Endothelial cell of umbilical vein (primary cell): ENCODE measurements around the gene RCAN3.

ENCODE experiments used
- CTCF ChIP-seq, 2 donors: IDR thresholded peaks; 1 replicate in 1 of 2; 2 replicates in 1 of 2; pipeline ENCODE4 v1.5.1; 2011; ENCODE audit warnings: low read length in 2 of 2, mild to moderate bottlenecking in 2 of 2, moderate library complexity in 2 of 2, control low read depth in 1 of 2, inconsistent platforms in 1 of 2, low read depth in 1 of 2; ENCODE audit not compliant: insufficient read depth in 1 of 2; ENCODE audit errors: extremely low read depth in 1 of 2
- JUN ChIP-seq: IDR thresholded peaks from 2 replicates; pipeline ENCODE4 v1.6.1; 2011; ENCODE audit warnings: borderline replicate concordance, low read depth; ENCODE audit not compliant: insufficient read length, insufficient read depth
- POLR2A ChIP-seq: IDR thresholded peaks from 2 replicates; pipeline ENCODE4 v1.6.1; 2012; ENCODE audit warnings: low read depth, mild to moderate bottlenecking, control low read depth, low read length
- POLR2AphosphoS5 ChIP-seq: IDR thresholded peaks from 2 replicates; pipeline ENCODE4 v1.6.1; 2012; ENCODE audit warnings: low read depth, mild to moderate bottlenecking, control low read depth, low read length, moderate library complexity; ENCODE audit not compliant: insufficient read depth

GRCh38 chr1:24556414-24556795 is 53.8 kb downstream of the RCAN3 start:
- TF ChIP-seq CTCF (IDR thresholded peaks at IDR 0.05; ENCODE audit: extremely low read depth in 1 of 2, insufficient read depth in 1 of 2, low read depth in 1 of 2, low read length in 2 of 2) (no peak), POLR2AphosphoS5 (no peak), JUN (no peak), POLR2A (no peak)
